ENCODE results near the gene DLST. TPM values are rescaled to one million over a fixed set of nuclear protein-coding genes. Genes with fewer than 3 reads are reported as not detected.

The DLST gene
- total and polyA plus RNA-seq, 2 of the 4 experiments (the other 2 are of a cell fraction) = 58.6 to 119 TPM

GRCh38 chr14:74859757-74860552 lies 21.8 kb upstream of the DLST start:
- Histone ChIP-seq H3K4me2 (ENCODE audit: low read depth, low read length) (no peak overlapping the region), H2BK20ac (ENCODE audit: low read depth, low read length) (no peak overlapping the region), H2AK5ac (ENCODE audit: low read depth, low read length) (no peak overlapping the region), H3K9me1 (ENCODE audit: insufficient read depth, low read length) (no peaks in the 10 kb centered on the region), H3K36me3 (ENCODE audit: control insufficient read depth, insufficient read depth, low read length) (no peaks in the 10 kb centered on the region), H2BK15ac (ENCODE audit: low read depth, low read length) (no peak overlapping the region), H2BK120ac (ENCODE audit: low read depth, low read length) (0 out of 2 replicates have a peak overlapping the region, but pooled peaks have one; percentile 52), H3K56ac (ENCODE audit: extremely low read depth, insufficient read depth, low read length) (no peak overlapping the region), H3K4me1 (ENCODE audit: control insufficient read depth, insufficient read depth, low read length) (peaks cover 5% of the 10 kb centered on the region; the same call in 1 of the 2 replicates), H3K9me3 (ENCODE audit: control insufficient read depth, insufficient read depth, low read length) (no peaks in the 10 kb centered on the region), H3K18ac (ENCODE audit: low read depth, low read length) (0 out of 2 replicates have a peak overlapping the region, but pooled peaks have one; percentile 37), H3K14ac (replicated peaks; ENCODE audit: low read depth, low read length) (no peak overlapping the region), H2AFZ (replicated peaks; ENCODE audit: low read length, poor library complexity) (no peak overlapping the region), H3K9ac (ENCODE audit: low read depth, low read length) (peak overlapping the region; percentile 40; the same call in 1 of the 2 replicates), H4K8ac (ENCODE audit: low read depth in 2 of 2, low read length in 2 of 2) (peak overlapping the region in 1 of 2 experiments; percentile 14; a peak in 1 of 4 replicates), H3K79me1 (ENCODE audit: low read depth in 1 of 2, low read length in 2 of 2) (no peaks in the 10 kb centered on the region), H3K27ac (ENCODE audit: insufficient read depth, low read length) (no peak overlapping the region), H3K4ac (ENCODE audit: low read depth, low read length) (peak overlapping the region; percentile 26; the same call in 1 of the 2 replicates), H2AK9ac (replicated peaks; ENCODE audit: low read depth, low read length, poor library complexity) (no peak overlapping the region), H4K91ac (ENCODE audit: insufficient read depth, low read depth, low read length) (no peak overlapping the region), H3K4me3 (ENCODE audit: insufficient read depth, low read depth, low read length) (no peak overlapping the region), H3K27me3 (ENCODE audit: control insufficient read depth, insufficient read depth, low read length) (no peaks in the 10 kb centered on the region), H4K5ac (ENCODE audit: low read depth, low read length) (peak overlapping the region; percentile 50; the same call in 1 of the 2 replicates), H3K23ac (ENCODE audit: low read depth, low read length) (no peak overlapping the region), H4K20me1 (ENCODE audit: insufficient read depth, low read length) (no peaks in the 10 kb centered on the region), H2BK5ac (ENCODE audit: low read depth, low read length, poor library complexity, severe bottlenecking) (no peak overlapping the region)
- no peak for DNase-seq
- ChIA-PET CTCF (interaction anchor here (0.5 to 3.9 kb wide), 8 partner anchors 8 to 229 kb away, joined by 3 to 46 read pairs (median 4); partner anchors contain the start of gene DLST), POLR2A (ENCODE audit: unreplicated experiment) (interaction anchor here (1.3 kb wide), 1 partner anchor 45 kb away, joined by 3 read pairs; no protein-coding TSS in a partner anchor)
- BruUV-seq (replicated peaks) = no TSS peak
- WGBS, 2 experiments (ENCODE audit: extremely low coverage in 2 of 2, insufficient read length in 1 of 2) = 40% methylated on average over 1 of the region's 10 CpGs; no CpG with 5 or more reads in 1 of the 2 experiments
- no peak for ATAC-seq (ENCODE audit: low read depth)
- in situ Hi-C loops (cut with MboI; ENCODE audit: low sequenced_read_pairs) = loop anchor here (5.0 kb wide), 1 partner anchor 42 kb away; no protein-coding TSS in a partner anchor
- intact Hi-C loops (cut with micrococcal nuclease) = loop anchor here (2.0 kb wide), 1 partner anchor 229 kb away; no protein-coding TSS in a partner anchor
- TF ChIP-seq CEBPB (IDR thresholded peaks at IDR 0.05; ENCODE audit: low read depth, low read length) (peak; percentile 83), RAD21 (IDR thresholded peaks at IDR 0.05; ENCODE audit: low read length) (no peak), BHLHE40 (IDR thresholded peaks at IDR 0.05; ENCODE audit: low read depth, low read length) (no peak)
- dilution Hi-C loops (cut with HindIII; ENCODE audit: low sequenced_read_pairs, unreplicated experiment) = no loop called here

Data from IMR-90 (cell line).